GM12873 (cell line): ENCODE data around the gene CHN2.

Source experiments
- TF ChIP-seq, protein P1 (sequence below): IDR thresholded peaks from 2 replicates; pipeline ENCODE4 v1.5.1; 2012; ENCODE audit warnings: low read depth, mild to moderate bottlenecking, moderate library complexity, low read length, control low read depth; ENCODE audit not compliant: insufficient read depth; ENCODE audit errors: missing control alignments

The CHN2 gene

DNA sequence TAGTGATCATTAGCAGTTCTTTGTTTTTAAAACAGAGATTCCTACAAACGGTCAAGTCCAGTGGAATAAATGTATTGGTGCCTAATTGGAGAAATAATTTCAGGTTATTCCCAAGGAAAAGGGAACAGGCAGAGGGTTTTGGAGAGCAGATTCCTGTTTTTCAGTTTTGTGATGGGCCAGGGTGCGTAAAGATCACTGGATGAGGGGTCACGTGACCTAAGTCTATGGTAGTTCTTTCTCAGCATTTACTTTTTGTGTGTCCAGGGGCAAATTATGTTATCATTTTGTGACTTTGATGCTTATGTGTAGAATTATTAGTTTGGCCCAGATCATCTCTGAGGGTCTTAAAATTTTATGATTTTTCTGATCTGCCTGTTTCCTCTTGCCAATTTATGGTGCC lies 15.2 kb downstream of the CHN2 start:
- TF ChIP-seq, protein P1, sequence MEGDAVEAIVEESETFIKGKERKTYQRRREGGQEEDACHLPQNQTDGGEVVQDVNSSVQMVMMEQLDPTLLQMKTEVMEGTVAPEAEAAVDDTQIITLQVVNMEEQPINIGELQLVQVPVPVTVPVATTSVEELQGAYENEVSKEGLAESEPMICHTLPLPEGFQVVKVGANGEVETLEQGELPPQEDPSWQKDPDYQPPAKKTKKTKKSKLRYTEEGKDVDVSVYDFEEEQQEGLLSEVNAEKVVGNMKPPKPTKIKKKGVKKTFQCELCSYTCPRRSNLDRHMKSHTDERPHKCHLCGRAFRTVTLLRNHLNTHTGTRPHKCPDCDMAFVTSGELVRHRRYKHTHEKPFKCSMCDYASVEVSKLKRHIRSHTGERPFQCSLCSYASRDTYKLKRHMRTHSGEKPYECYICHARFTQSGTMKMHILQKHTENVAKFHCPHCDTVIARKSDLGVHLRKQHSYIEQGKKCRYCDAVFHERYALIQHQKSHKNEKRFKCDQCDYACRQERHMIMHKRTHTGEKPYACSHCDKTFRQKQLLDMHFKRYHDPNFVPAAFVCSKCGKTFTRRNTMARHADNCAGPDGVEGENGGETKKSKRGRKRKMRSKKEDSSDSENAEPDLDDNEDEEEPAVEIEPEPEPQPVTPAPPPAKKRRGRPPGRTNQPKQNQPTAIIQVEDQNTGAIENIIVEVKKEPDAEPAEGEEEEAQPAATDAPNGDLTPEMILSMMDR = no peak

DNA sequence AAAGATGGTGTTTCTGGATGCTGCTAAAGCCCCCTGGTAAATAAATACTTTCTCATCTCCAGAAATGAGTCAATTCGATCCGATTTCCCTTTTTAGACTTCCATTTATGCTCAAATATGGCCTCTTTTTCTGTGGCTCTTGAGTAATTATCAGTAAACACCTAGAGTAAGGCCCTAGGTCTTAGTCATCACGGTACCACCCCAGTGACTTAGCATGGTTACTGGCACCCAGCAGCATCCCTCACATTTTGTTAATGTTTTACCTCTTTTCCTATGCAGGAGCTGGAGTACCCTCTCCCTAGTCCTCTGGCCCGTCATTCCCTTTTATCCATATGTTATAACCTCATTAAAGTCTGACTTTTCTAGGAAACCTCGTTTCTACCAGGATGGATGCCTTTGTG lies 19.5 kb downstream of the CHN2 start:
- TF ChIP-seq, protein P1 = no peak

DNA sequence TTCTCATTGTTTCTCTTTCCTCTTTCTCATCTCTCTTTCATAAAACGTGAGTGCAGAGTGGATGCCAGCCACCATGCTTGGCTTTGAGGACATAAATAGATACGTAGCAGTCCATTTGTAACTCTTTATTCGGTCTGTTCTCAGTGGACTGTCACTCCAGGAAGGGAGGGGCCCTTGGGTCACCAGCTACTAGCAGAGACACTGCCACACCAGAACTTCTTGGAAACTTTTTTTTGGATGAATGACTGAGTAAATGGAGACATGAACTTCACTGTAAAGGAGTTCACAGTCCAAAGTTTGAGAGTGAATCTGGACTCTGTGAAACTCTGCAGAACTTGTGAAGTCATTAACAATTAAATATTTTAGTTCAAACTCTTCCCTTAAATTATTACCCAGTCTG lies 20.2 kb downstream of the CHN2 start:
- TF ChIP-seq, protein P1 = no peak

DNA sequence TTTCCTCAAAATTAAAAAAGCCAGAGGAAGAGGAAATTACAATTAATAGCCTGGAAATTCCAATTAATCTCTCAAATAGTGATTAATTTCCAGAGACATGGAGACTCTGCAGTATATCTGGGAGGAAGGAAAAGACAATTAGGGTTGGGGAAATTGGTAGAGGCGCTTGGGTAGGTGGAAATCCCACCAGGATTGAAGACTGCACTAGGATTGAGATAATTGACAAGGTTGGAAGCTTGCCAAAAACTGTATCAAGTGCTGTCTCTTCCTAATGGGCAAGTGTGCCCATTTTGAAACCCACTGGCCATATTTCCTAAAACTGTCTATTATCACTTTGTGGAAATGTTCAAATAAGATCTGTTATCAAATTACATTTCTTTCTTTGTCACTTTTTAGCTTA lies 21.6 kb downstream of the CHN2 start:
- TF ChIP-seq, protein P1 = no peak

DNA sequence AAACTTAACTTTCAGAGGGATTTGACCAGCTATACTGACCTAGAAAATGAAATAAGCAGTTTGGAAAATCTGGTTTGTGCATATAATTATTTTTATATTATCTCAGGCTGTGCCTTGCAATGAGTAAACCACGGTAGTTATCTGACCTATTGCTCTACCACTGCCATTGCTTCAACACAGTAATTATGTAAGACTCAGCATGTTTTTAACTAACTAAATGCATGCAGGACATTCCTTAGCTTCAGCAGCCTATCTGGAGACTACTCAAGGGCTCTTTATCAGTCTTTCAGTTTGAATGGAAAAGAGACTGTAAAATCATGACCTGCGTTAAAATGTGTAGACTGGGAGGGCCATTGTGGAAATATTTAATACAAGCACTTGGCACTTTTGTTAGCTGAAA lies 22.5 kb downstream of the CHN2 start:
- TF ChIP-seq, protein P1 = no peak

DNA sequence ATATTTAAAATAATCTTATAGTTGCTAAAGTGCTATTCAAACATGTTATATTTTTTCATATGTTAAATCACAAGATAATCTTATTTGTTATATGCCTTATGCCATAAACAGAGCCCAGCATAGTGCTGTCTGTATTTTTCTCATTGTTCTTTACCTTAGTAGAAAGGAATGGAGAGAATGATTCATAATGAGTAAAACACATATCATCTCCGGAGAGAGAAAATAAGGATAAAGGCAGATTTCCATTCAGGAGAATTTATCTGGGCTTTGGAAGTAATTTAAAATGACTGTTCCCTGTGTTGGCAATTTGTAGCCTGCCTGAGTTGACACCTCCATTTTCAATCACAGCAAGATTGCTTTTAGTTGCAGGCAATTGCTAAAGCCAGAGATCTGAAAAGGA lies 30.2 kb downstream of the CHN2 start:
- TF ChIP-seq, protein P1 = no peak

DNA sequence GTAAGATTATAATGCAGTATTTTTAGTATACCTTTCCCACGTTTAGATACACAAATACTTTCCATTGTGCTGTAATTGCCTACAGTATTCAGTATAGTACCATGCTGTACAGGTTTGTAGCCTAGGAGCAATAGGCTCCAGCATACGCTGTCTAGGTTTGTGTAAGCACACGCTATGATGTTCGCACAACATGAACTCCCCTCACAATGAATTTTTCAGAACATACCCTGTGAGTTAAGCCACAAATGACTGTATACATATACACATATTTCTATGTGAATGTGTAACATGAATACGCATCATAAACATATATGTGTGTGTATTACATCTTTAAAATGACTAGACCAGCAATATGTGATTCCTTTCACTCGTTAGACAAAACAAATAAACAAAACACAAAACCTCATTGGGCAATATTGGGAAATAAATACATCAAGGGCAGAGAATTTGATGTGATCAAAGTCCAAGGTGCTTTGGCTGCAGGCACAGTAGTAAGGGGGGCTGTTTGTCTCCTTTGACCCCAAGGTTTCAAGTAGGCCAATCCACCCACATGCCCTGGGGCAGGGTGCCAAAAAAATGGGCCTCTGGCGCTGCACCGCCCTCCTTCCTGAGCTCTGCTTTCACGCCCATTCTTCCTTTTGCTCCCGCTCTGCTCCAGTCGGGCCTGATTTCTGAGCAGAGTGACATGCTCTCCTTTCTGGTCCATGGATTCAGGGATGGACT lies 33.9 kb downstream of the CHN2 start:
- TF ChIP-seq, protein P1 = no peak
